Uterus (tissue), 2 donors: Measurements from ENCODE around the gene CCDC106.

ENCODE experiments used
- CTCF ChIP-seq, 4 experiments: fragments of 200-600 bp in 2 of 4; fragments of 450-650 bp in 2 of 4; sonication (generic) in 2 of 4; IDR thresholded peaks; one replicate each; pipeline ENCODE4 v1.5.1; 2016 to 2019; ENCODE audit warnings: antibody characterized with exemption in 4 of 4, mild to moderate bottlenecking in 2 of 4, moderate library complexity in 1 of 4
- POLR2A ChIP-seq, 2 donors: fragments of 450-650 bp; IDR thresholded peaks; one replicate each; pipeline ENCODE4 v1.6.1; 2016; ENCODE audit warnings: antibody characterized with exemption in 2 of 2, mild to moderate bottlenecking in 1 of 2, moderate library complexity in 1 of 2

GRCh38 chr19:55613930-55614710 lies 33.9 kb upstream of the CCDC106 start:
- TF ChIP-seq POLR2A (IDR thresholded peaks at IDR 0.05): no peak
- no peak for TF ChIP-seq CTCF (IDR thresholded peaks at IDR 0.05)
